ENCODE results near the gene GP1BA.

The GP1BA gene

GRCh38 chr17:4897785-4898184, 34.3 kb upstream of the GP1BA start:
- DNase-seq (ENCODE audit: low read depth): no peak

GRCh38 chr17:4898351-4898750, 33.7 kb upstream of the GP1BA start:
- no peak for TF ChIP-seq CTCF (IDR thresholded peaks at IDR 0.05; ENCODE audit: insufficient read depth, low read depth, low read length, missing control alignments)
- no peak overlapping the region for H3K4me3 ChIP-seq (ENCODE audit: low read depth, low read length)
- no peak for DNase-seq (ENCODE audit: low read depth)

More at GRCh38 chr17:4897785-4898184, 34.3 kb upstream of the GP1BA start:
- no peak overlapping the region for H3K4me3 ChIP-seq (ENCODE audit: low read depth, low read length)
- no peak for TF ChIP-seq CTCF (IDR thresholded peaks at IDR 0.05; ENCODE audit: insufficient read depth, low read depth, low read length, missing control alignments)

GRCh38 chr17:4898927-4899326, 33.1 kb upstream of the GP1BA start:
- TF ChIP-seq CTCF (IDR thresholded peaks at IDR 0.05; ENCODE audit: insufficient read depth, low read depth, low read length, missing control alignments): no peak
- peak overlapping the region; percentile 24; the same call in 1 of the 2 replicates for H3K4me3 ChIP-seq (ENCODE audit: low read depth, low read length)
- no peak for DNase-seq (ENCODE audit: low read depth)

- peak within 1 kb of the TSS; percentile 24 for H3K4me3 ChIP-seq (ENCODE audit: low read depth, low read length)
- peak; percentile 78 for DNase-seq (ENCODE audit: low read depth)
- TF ChIP-seq CTCF (IDR thresholded peaks at IDR 0.05; ENCODE audit: insufficient read depth, low read depth, low read length, missing control alignments): no peak
Measured at GRCh38 chr17:4899341-4900230, 32.5 kb upstream of the GP1BA start, which contains the start of gene C17orf107. C17orf107 (plus strand) TSS chr17:4899536; CDS start chr17:4899763, 227 bp downstream.

GRCh38 chr17:4900231-4901107, 31.6 kb upstream of the GP1BA start:
- peak; percentile 62 for DNase-seq (ENCODE audit: low read depth)
- TF ChIP-seq CTCF (IDR thresholded peaks at IDR 0.05; ENCODE audit: insufficient read depth, low read depth, low read length, missing control alignments): no peak
- peak overlapping the region; percentile 25 for H3K4me3 ChIP-seq (ENCODE audit: low read depth, low read length)

- H3K4me3 ChIP-seq (ENCODE audit: low read depth, low read length): no peak overlapping the region; the same call in 1 of the 2 replicates
- no peak for DNase-seq (ENCODE audit: low read depth)
- TF ChIP-seq CTCF (IDR thresholded peaks at IDR 0.05; ENCODE audit: insufficient read depth, low read depth, low read length, missing control alignments): no peak
Measured at GRCh38 chr17:4901108-4901647, 30.9 kb upstream of the GP1BA start.
